Memory B cell (primary cell): ENCODE measurements around the gene CLEC16A.

Experiments
- ATAC-seq: fragments of 150-1000 bp; cut with Tn5 transposase; 2 replicates; pipeline ENCODE4 v1.10.0; 2021; ENCODE audit warnings: low read depth, mild to moderate bottlenecking, moderate library complexity
- DNase-seq, 2 donors: peaks; one replicate each; pipeline ENCODE4 v3.0.0; 2022; ENCODE audit warnings: low spot score in 2 of 2
- H3K27ac Mint-ChIP-seq: one replicate; pipeline ENCODE4 v1.8.0; 2022; ENCODE audit warnings: mild to moderate bottlenecking, moderate library complexity, mixed read lengths
- H3K27me3 Mint-ChIP-seq: one replicate; pipeline ENCODE4 v1.8.0; 2022; ENCODE audit warnings: mixed read lengths
- H3K36me3 Mint-ChIP-seq: one replicate; pipeline ENCODE4 v1.8.0; 2022; ENCODE audit warnings: mild to moderate bottlenecking, mixed read lengths
- H3K4me1 Mint-ChIP-seq: one replicate; pipeline ENCODE4 v1.8.0; 2022; ENCODE audit warnings: mixed read lengths
- H3K4me3 Mint-ChIP-seq: one replicate; pipeline ENCODE4 v1.8.0; 2022; ENCODE audit warnings: mild to moderate bottlenecking, moderate library complexity, mixed read lengths
- H3K9me3 Mint-ChIP-seq: one replicate; pipeline ENCODE4 v1.8.0; 2022; ENCODE audit warnings: mixed read lengths

The CLEC16A gene

DNA sequence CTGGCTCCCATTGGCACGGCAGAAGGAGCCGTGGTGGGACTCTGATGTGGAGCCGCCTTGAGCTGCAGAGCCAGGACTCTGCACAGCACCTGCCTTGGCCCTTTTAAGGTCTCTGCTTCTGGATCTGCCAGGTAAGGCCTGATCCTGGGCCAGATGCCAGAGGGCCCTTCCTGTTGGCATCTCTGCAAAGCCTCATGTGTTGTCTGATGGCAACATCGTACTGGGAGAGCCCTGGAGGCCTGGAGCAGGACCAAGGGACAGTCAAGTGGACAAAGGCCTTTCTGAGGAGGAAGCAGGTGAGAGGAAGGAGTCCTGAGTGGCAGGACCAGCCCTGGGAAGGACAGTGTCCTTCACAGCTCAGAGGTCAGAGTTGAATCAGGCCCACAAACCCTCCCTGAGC lies 285.5 kb downstream of the CLEC16A start:
- Mint-ChIP-seq H3K27ac (no peak overlapping the region), H3K4me1 (peaks cover 29% of the 10 kb centered on the region), H3K4me3 (no peak overlapping the region), H3K36me3 (no peaks in the 10 kb centered on the region), H3K27me3 (no peaks in the 10 kb centered on the region), H3K9me3 (no peaks in the 10 kb centered on the region)
- no peak for DNase-seq
- ATAC-seq, result no peak

GRCh38 chr16:11231367-11231970 lies 287.1 kb downstream of the CLEC16A start:
- Mint-ChIP-seq H3K4me1 (peaks cover 22% of the 10 kb centered on the region), H3K27ac (no peak overlapping the region), H3K36me3 (no peaks in the 10 kb centered on the region), H3K4me3 (no peak overlapping the region), H3K27me3 (no peaks in the 10 kb centered on the region), H3K9me3 (no peaks in the 10 kb centered on the region)
- ATAC-seq (no peak), DNase-seq (no peak)
